H7 (cell line): ENCODE results near the gene HIF1AN. TPM values are rescaled to one million over a fixed set of nuclear protein-coding genes. Genes with fewer than 3 reads are reported as not detected.

Experiments
- DNase-seq: peaks from one replicate; pipeline ENCODE4 v3.0.0; 2012
- H3K27me3 ChIP-seq: 2 replicates; pipeline ENCODE4 v1.6.0; 2011; ENCODE audit warnings: mild to moderate bottlenecking, low read length; ENCODE audit not compliant: control insufficient read depth, insufficient read depth
- H3K36me3 ChIP-seq: replicated peaks from 2 replicates; pipeline ENCODE4 v1.5.1; 2011; ENCODE audit warnings: low read length; ENCODE audit not compliant: control insufficient read depth, insufficient read depth
- H3K4me3 ChIP-seq: 2 replicates; pipeline ENCODE4 v1.5.1; 2011; ENCODE audit warnings: low read depth, mild to moderate bottlenecking, control low read depth, low read length, moderate library complexity; ENCODE audit not compliant: insufficient read depth
- total RNA-seq: library from RNA; depleted of rRNA; stranded (reverse); fragments of >200 nt; shearing (Covaris generic); gene quantifications from 2 replicates; pipeline ENCODE4 v1.2.3, GENCODE V29; 2014; rRNA removed

HIF1AN gene
- 8.1 and 10.0 TPM in 2 replicates for total RNA-seq

GRCh38 chr10:100535715-100536353, at the start of gene HIF1AN:
Gene HIF1AN, plus strand, starts transcription at chr10:100535943. Its CDS starts 16 bp downstream, at chr10:100535959.
- Histone ChIP-seq H3K4me3 (peak within 1 kb of the TSS; percentile 60), H3K27me3 (no peaks in the 10 kb centered on the region), H3K36me3 (peaks cover 17% of the 10 kb centered on the region)
- DNase-seq, result peak; percentile 94

GRCh38 chr10:100487529-100487928, 48.2 kb upstream of the HIF1AN start:
- DNase-seq, result no peak
- Histone ChIP-seq H3K4me3 (no peak overlapping the region), H3K27me3 (peaks cover 75% of the 10 kb centered on the region)

DNA sequence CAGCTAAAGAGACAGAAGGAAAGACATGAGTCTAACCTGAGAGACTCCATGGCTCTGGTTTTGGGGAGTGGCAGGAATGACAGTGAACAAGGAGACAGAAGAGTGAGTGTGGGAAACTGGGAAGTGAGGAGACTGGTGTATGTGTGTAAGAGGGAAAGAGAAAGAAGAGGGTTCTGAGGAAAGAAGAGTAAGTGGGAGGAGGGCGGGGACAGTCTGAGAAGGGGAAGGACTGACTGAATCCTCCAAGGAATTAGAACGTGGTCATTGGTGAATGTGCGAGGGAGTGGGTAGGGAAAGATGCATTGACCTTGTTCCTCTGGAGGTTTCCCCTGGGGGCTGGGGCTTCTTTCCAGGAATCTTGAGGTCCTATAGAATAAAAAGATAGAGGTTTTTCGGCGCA, 46.3 kb upstream of the HIF1AN start:
- Histone ChIP-seq H3K4me3 (no peak overlapping the region), H3K36me3 (no peaks in the 10 kb centered on the region), H3K27me3 (peaks cover 62% of the 10 kb centered on the region)
- no peak for DNase-seq

More at GRCh38 chr10:100487529-100487928, 48.2 kb upstream of the HIF1AN start:
- no peaks in the 10 kb centered on the region for H3K36me3 ChIP-seq

DNA sequence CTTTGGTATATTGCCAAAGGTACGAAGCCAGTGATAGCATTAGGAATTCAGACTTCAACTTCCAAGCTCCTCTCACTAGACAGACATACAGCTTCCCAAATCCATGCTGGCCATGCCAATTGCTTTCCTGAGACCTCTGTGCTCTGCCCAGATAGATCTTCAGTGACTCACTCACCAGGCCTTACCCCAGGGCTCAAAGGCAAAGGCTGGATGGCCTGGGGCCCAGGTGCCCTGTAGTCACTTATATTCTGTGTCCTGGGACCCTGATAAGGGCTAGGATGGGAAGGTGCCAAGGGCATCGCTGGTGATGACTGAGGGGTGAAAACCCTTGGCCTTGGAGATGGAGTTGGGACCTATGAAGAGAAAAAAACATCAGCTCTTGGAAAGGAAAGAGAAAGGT, 45.2 kb upstream of the HIF1AN start:
- H3K27me3 ChIP-seq, result peaks cover 55% of the 10 kb centered on the region
- H3K36me3 ChIP-seq, result no peaks in the 10 kb centered on the region
- H3K4me3 ChIP-seq, result no peak overlapping the region
- DNase-seq, result no peak

- Histone ChIP-seq H3K4me3 (no peak overlapping the region), H3K36me3 (no peaks in the 10 kb centered on the region), H3K27me3 (peaks cover 29% of the 10 kb centered on the region; the same call in 1 of the 2 replicates)
- DNase-seq, result no peak
Measured at GRCh38 chr10:100496567-100496966, 39.2 kb upstream of the HIF1AN start.

DNA sequence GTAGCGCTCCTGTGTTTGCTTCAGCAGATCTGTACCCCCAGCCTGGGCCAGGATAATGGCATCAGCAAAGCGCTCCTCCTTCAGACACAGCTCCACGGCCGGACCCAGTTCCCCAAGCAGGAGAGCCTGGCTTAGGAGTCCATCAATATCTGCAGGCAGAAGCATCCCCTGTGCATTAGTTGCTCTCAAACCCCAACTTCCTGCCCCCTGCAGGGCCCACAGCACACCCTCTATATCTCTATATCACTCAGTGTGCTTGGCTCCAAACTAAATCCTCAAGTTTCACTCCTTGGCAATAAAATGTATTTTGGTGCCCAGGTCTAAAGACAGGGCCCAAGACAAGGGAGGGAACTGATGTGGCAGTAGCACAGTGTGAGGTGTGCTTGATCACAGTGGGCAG, 37.7 kb upstream of the HIF1AN start:
- no peak for DNase-seq
- Histone ChIP-seq H3K36me3 (no peaks in the 10 kb centered on the region), H3K4me3 (no peak overlapping the region), H3K27me3 (peaks cover 29% of the 10 kb centered on the region; the same call in 1 of the 2 replicates)

DNA sequence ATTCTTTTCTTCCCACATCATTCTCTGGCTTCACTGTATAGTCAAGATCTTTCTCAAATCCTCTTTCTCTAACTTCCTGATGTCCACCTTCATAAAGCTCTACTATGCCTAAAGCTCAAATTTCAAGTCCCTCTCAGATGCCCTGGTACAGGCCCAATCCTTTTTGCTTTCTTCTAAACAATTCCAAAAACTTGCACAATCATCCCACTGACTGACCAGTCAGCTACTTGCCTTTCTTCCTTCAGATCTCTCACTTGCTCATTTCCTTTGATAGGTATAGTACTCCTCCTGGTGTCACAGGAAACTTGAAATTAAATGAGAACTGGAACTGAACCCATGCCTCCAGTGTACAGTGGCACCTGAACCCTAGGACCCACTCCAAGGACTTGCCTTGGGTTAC, 34.3 kb upstream of the HIF1AN start:
- Histone ChIP-seq H3K36me3 (no peaks in the 10 kb centered on the region), H3K4me3 (no peak overlapping the region), H3K27me3 (peaks cover 15% of the 10 kb centered on the region; the same call in 1 of the 2 replicates)
- DNase-seq, result no peak

- no peak for DNase-seq
- H3K27me3 ChIP-seq, result peaks cover 8% of the 10 kb centered on the region; the same call in 1 of the 2 replicates
Measured at GRCh38 chr10:100502926-100503494, 32.7 kb upstream of the HIF1AN start.

GRCh38 chr10:100504096-100504495, 31.6 kb upstream of the HIF1AN start:
- H3K27me3 ChIP-seq, result peaks cover 6% of the 10 kb centered on the region; the same call in 1 of the 2 replicates
- DNase-seq, result no peak
- no peak overlapping the region for H3K4me3 ChIP-seq
- H3K36me3 ChIP-seq, result no peaks in the 10 kb centered on the region

More at GRCh38 chr10:100502926-100503494, 32.7 kb upstream of the HIF1AN start:
- Histone ChIP-seq H3K4me3 (no peak overlapping the region), H3K36me3 (no peaks in the 10 kb centered on the region)

- Histone ChIP-seq H3K36me3 (no peaks in the 10 kb centered on the region), H3K27me3 (peaks cover 6% of the 10 kb centered on the region; the same call in 1 of the 2 replicates), H3K4me3 (no peak overlapping the region)
- no peak for DNase-seq
Measured at GRCh38 chr10:100505164-100505563, 30.6 kb upstream of the HIF1AN start.

DNA sequence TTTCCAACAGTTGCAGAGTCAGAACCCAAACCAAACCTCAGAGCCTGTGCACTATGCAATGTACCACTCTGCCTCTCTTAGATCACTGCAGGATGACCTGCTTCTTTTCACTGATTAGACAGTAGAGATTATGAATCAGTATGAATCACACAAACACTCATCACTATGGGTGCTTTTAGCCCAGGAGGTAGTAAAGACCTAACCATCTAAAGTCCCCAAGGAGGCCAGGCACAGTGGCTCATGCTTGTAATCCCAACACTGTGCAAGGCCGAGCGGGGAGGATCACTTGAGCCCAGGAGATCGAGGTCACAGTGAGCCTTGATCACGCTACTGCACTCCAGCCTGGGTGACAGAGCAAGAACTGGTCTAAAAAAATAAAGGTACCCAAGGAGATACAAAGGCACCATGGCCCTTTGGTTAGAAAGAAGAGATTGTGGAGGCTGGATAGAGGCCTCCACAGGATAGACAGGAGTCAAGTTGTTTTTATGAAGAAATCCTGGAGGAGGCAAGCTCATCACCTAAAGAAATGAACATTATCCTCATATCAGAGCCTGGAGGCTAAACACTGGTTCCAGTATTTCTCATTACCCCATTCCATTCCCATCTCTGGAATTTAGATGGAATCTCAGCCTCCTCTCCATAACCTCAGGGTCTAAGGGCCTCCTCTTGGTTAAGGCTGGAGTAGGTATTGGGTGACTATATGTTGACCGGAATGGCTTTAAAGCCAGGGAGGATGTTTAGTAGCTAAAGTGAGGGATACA, 29.0 kb upstream of the HIF1AN start:
- H3K36me3 ChIP-seq, result no peaks in the 10 kb centered on the region
- no peak for DNase-seq
- H3K4me3 ChIP-seq, result no peak overlapping the region
- H3K27me3 ChIP-seq, result peaks cover 6% of the 10 kb centered on the region; the same call in 1 of the 2 replicates

DNA sequence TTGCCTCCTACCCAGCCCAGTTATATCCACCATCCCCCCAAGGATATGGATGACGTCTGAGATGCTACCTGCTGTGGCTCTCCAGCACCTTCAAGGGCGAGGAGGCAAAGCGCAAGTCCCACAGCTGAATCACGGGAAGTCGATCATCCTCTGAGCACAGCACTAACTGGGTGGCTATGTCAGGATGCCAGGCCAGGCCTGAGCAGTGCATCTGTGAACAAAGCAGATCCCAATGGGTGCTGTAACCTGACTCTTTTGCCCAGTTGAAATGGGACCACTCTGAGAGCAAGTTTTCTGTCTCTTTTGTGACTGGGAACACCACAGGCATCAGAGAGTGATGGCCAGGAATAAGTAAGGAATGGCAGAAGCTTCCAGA, 28.4 kb upstream of the HIF1AN start:
- no peak for DNase-seq
- Histone ChIP-seq H3K36me3 (no peaks in the 10 kb centered on the region), H3K27me3 (peaks cover 6% of the 10 kb centered on the region; the same call in 1 of the 2 replicates), H3K4me3 (no peak overlapping the region)

DNA sequence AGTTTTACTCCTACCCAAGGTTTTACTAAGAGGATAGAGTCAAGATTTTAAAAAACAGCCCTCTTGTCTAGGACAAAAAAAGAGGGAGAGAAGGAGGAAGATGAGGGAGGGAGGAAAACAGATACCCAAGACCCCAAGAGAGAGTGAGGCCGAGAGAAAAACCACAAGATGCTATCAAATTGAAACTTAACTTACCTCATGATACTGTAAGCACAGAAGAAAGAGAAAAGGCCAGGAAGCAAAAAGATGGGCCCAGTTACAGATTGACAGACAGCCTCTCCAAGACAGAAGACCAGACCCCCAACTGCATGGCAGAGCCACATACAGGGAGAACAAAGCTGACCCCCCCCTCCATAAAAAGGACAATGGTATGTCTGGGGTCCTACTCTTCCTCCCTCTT, 27.5 kb upstream of the HIF1AN start:
- Histone ChIP-seq H3K27me3 (peaks cover 6% of the 10 kb centered on the region; the same call in 1 of the 2 replicates), H3K4me3 (no peak overlapping the region), H3K36me3 (no peaks in the 10 kb centered on the region)
- no peak for DNase-seq

DNA sequence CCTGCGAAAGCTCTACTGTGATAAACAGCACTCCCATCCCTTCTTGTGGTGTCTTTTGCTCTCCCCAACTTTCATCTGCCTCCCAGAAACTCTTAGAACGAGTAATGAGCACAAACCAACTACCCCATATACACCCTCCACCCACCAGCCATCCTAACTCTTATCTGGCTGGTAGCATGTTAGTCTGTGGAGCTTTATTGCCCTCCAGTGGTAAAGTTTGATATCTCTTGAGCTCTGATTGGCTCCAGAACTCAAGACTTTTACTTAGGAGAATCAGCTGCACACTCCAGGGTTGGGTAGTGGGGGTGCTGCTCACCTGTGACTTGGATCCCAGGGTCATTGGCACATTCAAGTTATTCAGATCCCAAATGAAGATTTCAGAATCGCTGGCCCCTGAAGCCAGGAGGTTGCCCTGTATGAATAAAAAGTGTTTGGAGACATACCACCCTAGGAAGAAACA, 27.0 kb upstream of the HIF1AN start:
- Histone ChIP-seq H3K27me3 (peaks cover 6% of the 10 kb centered on the region; the same call in 1 of the 2 replicates), H3K36me3 (no peaks in the 10 kb centered on the region), H3K4me3 (no peak overlapping the region)
- DNase-seq, result peak; percentile 79
